ENCODE measurements around the gene TGFBR3.

DNA sequence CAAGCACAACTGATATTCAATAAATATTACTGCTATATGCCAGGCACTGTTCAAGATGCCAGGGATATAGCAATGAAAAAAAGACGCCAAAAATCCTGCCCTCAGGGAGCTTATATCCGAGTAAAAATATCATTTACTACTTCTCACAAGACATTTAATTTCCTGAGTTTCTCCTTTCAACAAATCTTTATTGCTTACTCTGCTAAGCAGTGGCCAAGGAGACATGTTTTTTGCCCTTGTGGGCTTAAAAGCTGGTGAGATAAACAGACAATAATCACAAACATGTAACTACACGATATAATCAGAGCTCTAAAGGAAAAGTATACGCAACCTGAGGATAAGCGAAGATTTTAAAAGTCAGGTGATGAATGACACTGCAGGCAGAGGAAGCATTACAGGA is 19.5 kb downstream of the TGFBR3 start:
- TF ChIP-seq, protein P1, sequence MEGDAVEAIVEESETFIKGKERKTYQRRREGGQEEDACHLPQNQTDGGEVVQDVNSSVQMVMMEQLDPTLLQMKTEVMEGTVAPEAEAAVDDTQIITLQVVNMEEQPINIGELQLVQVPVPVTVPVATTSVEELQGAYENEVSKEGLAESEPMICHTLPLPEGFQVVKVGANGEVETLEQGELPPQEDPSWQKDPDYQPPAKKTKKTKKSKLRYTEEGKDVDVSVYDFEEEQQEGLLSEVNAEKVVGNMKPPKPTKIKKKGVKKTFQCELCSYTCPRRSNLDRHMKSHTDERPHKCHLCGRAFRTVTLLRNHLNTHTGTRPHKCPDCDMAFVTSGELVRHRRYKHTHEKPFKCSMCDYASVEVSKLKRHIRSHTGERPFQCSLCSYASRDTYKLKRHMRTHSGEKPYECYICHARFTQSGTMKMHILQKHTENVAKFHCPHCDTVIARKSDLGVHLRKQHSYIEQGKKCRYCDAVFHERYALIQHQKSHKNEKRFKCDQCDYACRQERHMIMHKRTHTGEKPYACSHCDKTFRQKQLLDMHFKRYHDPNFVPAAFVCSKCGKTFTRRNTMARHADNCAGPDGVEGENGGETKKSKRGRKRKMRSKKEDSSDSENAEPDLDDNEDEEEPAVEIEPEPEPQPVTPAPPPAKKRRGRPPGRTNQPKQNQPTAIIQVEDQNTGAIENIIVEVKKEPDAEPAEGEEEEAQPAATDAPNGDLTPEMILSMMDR (IDR thresholded peaks at IDR 0.05; ENCODE audit: low read depth, low read length), result no peak
- TF ChIP-seq EZH2phosphoT487 (IDR thresholded peaks at IDR 0.05; ENCODE audit: low read depth), result no peak

Measured in OCI-LY3 (cell line).